T-helper 2 cell treated with Interferon-gamma antibody and Interleukin-4, amounts not matched to agents 5 μg/mL and 100 μg/mL, for 36 hours (primary cell): ENCODE measurements around the gene C1orf167.

Source experiments
- DNase-seq: peaks from one replicate; pipeline ENCODE4 v3.0.0; 2021; ENCODE audit warnings: low spot score
- H3K27ac Mint-ChIP-seq: one replicate; pipeline ENCODE4 v1.8.0; 2021; ENCODE audit warnings: mild to moderate bottlenecking, mixed read lengths
- H3K27me3 Mint-ChIP-seq: one replicate; pipeline ENCODE4 v1.8.0; 2021; ENCODE audit warnings: low read depth, mixed read lengths
- H3K36me3 Mint-ChIP-seq: one replicate; pipeline ENCODE4 v1.8.0; 2021; ENCODE audit warnings: low read depth, mixed read lengths
- H3K4me1 Mint-ChIP-seq: one replicate; pipeline ENCODE4 v1.8.0; 2021; ENCODE audit warnings: low read depth, mixed read lengths
- H3K4me3 Mint-ChIP-seq: one replicate; pipeline ENCODE4 v1.8.0; 2022; ENCODE audit warnings: mild to moderate bottlenecking, moderate library complexity, mixed read lengths
- H3K9me3 Mint-ChIP-seq: one replicate; pipeline ENCODE4 v1.8.0; 2021; ENCODE audit warnings: mixed read lengths

C1orf167 gene

GRCh38 chr1:11764115-11764514 lies 2.1 kb downstream of the C1orf167 start:
- H3K36me3 Mint-ChIP-seq = no peaks in the 10 kb centered on the region
- H3K4me1 Mint-ChIP-seq = no peaks in the 10 kb centered on the region
- no peak overlapping the region for H3K27ac Mint-ChIP-seq
- no peak overlapping the region for H3K4me3 Mint-ChIP-seq
- no peak for DNase-seq
- no peaks in the 10 kb centered on the region for H3K9me3 Mint-ChIP-seq
- peaks cover 25% of the 10 kb centered on the region for H3K27me3 Mint-ChIP-seq

GRCh38 chr1:11764519-11764918 lies 2.5 kb downstream of the C1orf167 start:
- no peaks in the 10 kb centered on the region for H3K4me1 Mint-ChIP-seq
- no peaks in the 10 kb centered on the region for H3K36me3 Mint-ChIP-seq
- no peak for DNase-seq
- H3K9me3 Mint-ChIP-seq = no peaks in the 10 kb centered on the region
- H3K4me3 Mint-ChIP-seq = no peak overlapping the region
- peaks cover 25% of the 10 kb centered on the region for H3K27me3 Mint-ChIP-seq
- no peak overlapping the region for H3K27ac Mint-ChIP-seq

- Mint-ChIP-seq H3K9me3 (no peaks in the 10 kb centered on the region), H3K27ac (no peak overlapping the region), H3K4me3 (no peak overlapping the region), H3K4me1 (no peaks in the 10 kb centered on the region), H3K27me3 (peaks cover 18% of the 10 kb centered on the region), H3K36me3 (no peaks in the 10 kb centered on the region)
- no peak for DNase-seq
These were observed 3.9 kb downstream of the C1orf167 start for GRCh38 chr1:11765661-11766428.

GRCh38 chr1:11766429-11766776 lies 4.4 kb downstream of the C1orf167 start:
- no peaks in the 10 kb centered on the region for H3K9me3 Mint-ChIP-seq
- H3K36me3 Mint-ChIP-seq = no peaks in the 10 kb centered on the region
- no peaks in the 10 kb centered on the region for H3K4me1 Mint-ChIP-seq
- H3K27me3 Mint-ChIP-seq = peaks cover 13% of the 10 kb centered on the region
- H3K4me3 Mint-ChIP-seq = no peak overlapping the region
- H3K27ac Mint-ChIP-seq = no peak overlapping the region
- DNase-seq = no peak

GRCh38 chr1:11767922-11768704 lies 6.1 kb downstream of the C1orf167 start:
- peaks cover 2% of the 10 kb centered on the region for H3K27me3 Mint-ChIP-seq

GRCh38 chr1:11768821-11769220 lies 6.8 kb downstream of the C1orf167 start:
- Mint-ChIP-seq H3K4me1 (no peaks in the 10 kb centered on the region), H3K9me3 (no peaks in the 10 kb centered on the region), H3K36me3 (no peaks in the 10 kb centered on the region), H3K4me3 (no peak overlapping the region), H3K27ac (no peak overlapping the region), H3K27me3 (no peaks in the 10 kb centered on the region)
- no peak for DNase-seq

More at GRCh38 chr1:11767922-11768704, 6.1 kb downstream of the C1orf167 start:
- DNase-seq = no peak
- H3K4me1 Mint-ChIP-seq = no peaks in the 10 kb centered on the region
- no peak overlapping the region for H3K4me3 Mint-ChIP-seq
- H3K36me3 Mint-ChIP-seq = no peaks in the 10 kb centered on the region
- no peaks in the 10 kb centered on the region for H3K9me3 Mint-ChIP-seq
- H3K27ac Mint-ChIP-seq = no peak overlapping the region

GRCh38 chr1:11769274-11769673 lies 7.3 kb downstream of the C1orf167 start:
- no peaks in the 10 kb centered on the region for H3K4me1 Mint-ChIP-seq
- H3K27ac Mint-ChIP-seq = no peak overlapping the region
- no peaks in the 10 kb centered on the region for H3K36me3 Mint-ChIP-seq
- no peak overlapping the region for H3K4me3 Mint-ChIP-seq
- DNase-seq = no peak
- no peaks in the 10 kb centered on the region for H3K9me3 Mint-ChIP-seq
- H3K27me3 Mint-ChIP-seq = no peaks in the 10 kb centered on the region

GRCh38 chr1:11770011-11770410 lies 8.0 kb downstream of the C1orf167 start:
- no peak overlapping the region for H3K27ac Mint-ChIP-seq
- no peak for DNase-seq
- no peaks in the 10 kb centered on the region for H3K4me1 Mint-ChIP-seq
- no peaks in the 10 kb centered on the region for H3K9me3 Mint-ChIP-seq
- H3K36me3 Mint-ChIP-seq = no peaks in the 10 kb centered on the region
- H3K27me3 Mint-ChIP-seq = peaks cover 2% of the 10 kb centered on the region
- no peak overlapping the region for H3K4me3 Mint-ChIP-seq

- no peaks in the 10 kb centered on the region for H3K9me3 Mint-ChIP-seq
- no peaks in the 10 kb centered on the region for H3K4me1 Mint-ChIP-seq
- peaks cover 2% of the 10 kb centered on the region for H3K27me3 Mint-ChIP-seq
- DNase-seq = no peak
- H3K27ac Mint-ChIP-seq = no peak overlapping the region
- H3K36me3 Mint-ChIP-seq = no peaks in the 10 kb centered on the region
- H3K4me3 Mint-ChIP-seq = no peak overlapping the region
These were observed 9.6 kb downstream of the C1orf167 start for GRCh38 chr1:11771481-11772043.

GRCh38 chr1:11772458-11772857 lies 10.5 kb downstream of the C1orf167 start:
- Mint-ChIP-seq H3K4me1 (no peaks in the 10 kb centered on the region), H3K27me3 (peaks cover 2% of the 10 kb centered on the region), H3K4me3 (no peak overlapping the region), H3K27ac (no peak overlapping the region), H3K9me3 (no peaks in the 10 kb centered on the region), H3K36me3 (no peaks in the 10 kb centered on the region)
- no peak for DNase-seq

GRCh38 chr1:11774753-11775152 lies 12.8 kb downstream of the C1orf167 start:
- DNase-seq = no peak
- H3K9me3 Mint-ChIP-seq = no peaks in the 10 kb centered on the region
- H3K4me3 Mint-ChIP-seq = no peak overlapping the region
- H3K27ac Mint-ChIP-seq = no peak overlapping the region
- no peaks in the 10 kb centered on the region for H3K36me3 Mint-ChIP-seq
- H3K4me1 Mint-ChIP-seq = no peaks in the 10 kb centered on the region
- H3K27me3 Mint-ChIP-seq = peaks cover 2% of the 10 kb centered on the region

GRCh38 chr1:11777658-11778322 lies 15.8 kb downstream of the C1orf167 start:
- H3K36me3 Mint-ChIP-seq = no peaks in the 10 kb centered on the region
- H3K4me1 Mint-ChIP-seq = no peaks in the 10 kb centered on the region
- H3K27me3 Mint-ChIP-seq = peaks cover 5% of the 10 kb centered on the region
- no peak for DNase-seq
- no peaks in the 10 kb centered on the region for H3K9me3 Mint-ChIP-seq
- no peak overlapping the region for H3K4me3 Mint-ChIP-seq
- no peak overlapping the region for H3K27ac Mint-ChIP-seq

- Mint-ChIP-seq H3K9me3 (no peaks in the 10 kb centered on the region), H3K27me3 (peaks cover 5% of the 10 kb centered on the region), H3K4me3 (no peak overlapping the region), H3K4me1 (no peaks in the 10 kb centered on the region), H3K36me3 (no peaks in the 10 kb centered on the region), H3K27ac (no peak overlapping the region)
- DNase-seq = no peak
These were observed 16.3 kb downstream of the C1orf167 start for GRCh38 chr1:11778336-11778735.
